Liver (tissue), 9 donors: ENCODE results near the gene ADRA2A. TPM values are rescaled to one million over a fixed set of nuclear protein-coding genes. Genes with fewer than 3 reads are reported as not detected.

Experiments
- DNase-seq: peaks from one replicate; pipeline ENCODE4 v3.0.0-alpha.2; 2017; ENCODE audit warnings: low spot score
- H3K27ac ChIP-seq, 2 donors: one replicate each; pipeline ENCODE4 v1.7.0; 2013; ENCODE audit warnings: inconsistent platforms in 2 of 2, low read length in 2 of 2, control low read depth in 1 of 2, low read depth in 1 of 2, mild to moderate bottlenecking in 1 of 2
- H3K27me3 ChIP-seq, 4 donors: one replicate each; pipeline versions ENCODE4 v1.6.1 to v1.7.0; 2013; ENCODE audit warnings: low read length in 3 of 4, inconsistent platforms in 1 of 4, mild to moderate bottlenecking in 1 of 4, moderate library complexity in 1 of 4; ENCODE audit not compliant: control insufficient read depth in 4 of 4, insufficient read depth in 4 of 4
- H3K36me3 ChIP-seq, 4 donors: one replicate each; pipeline versions ENCODE4 v1.6.1 to v1.7.0; 2013; ENCODE audit warnings: low read length in 3 of 4, mild to moderate bottlenecking in 3 of 4, low read depth in 1 of 4, moderate library complexity in 1 of 4; ENCODE audit not compliant: control insufficient read depth in 4 of 4, insufficient read depth in 3 of 4
- H3K4me1 ChIP-seq, 4 donors: one replicate each; pipeline versions ENCODE4 v1.6.1 to v1.7.0; 2013; ENCODE audit warnings: low read length in 3 of 4, mild to moderate bottlenecking in 3 of 4, moderate library complexity in 1 of 4; ENCODE audit not compliant: control insufficient read depth in 4 of 4, insufficient read depth in 4 of 4
- H3K4me3 ChIP-seq, 3 donors: one replicate each; pipeline versions ENCODE4 v1.6.1 to v1.7.0; 2013; ENCODE audit warnings: low read length in 3 of 3, control low read depth in 1 of 3, low read depth in 1 of 3, mild to moderate bottlenecking in 1 of 3
- H3K9ac ChIP-seq, 2 donors: one replicate each; pipeline ENCODE4 v1.7.0; 2013; ENCODE audit warnings: low read length in 2 of 2, mild to moderate bottlenecking in 2 of 2, moderate library complexity in 2 of 2, control low read depth in 1 of 2, low read depth in 1 of 2
- H3K9me3 ChIP-seq, 4 donors: one replicate each; pipeline versions ENCODE4 v1.6.1 to v1.7.0; 2013; ENCODE audit warnings: low read length in 3 of 4; ENCODE audit not compliant: control insufficient read depth in 4 of 4
- HNF4A ChIP-seq, 2 donors: conservative IDR thresholded peaks; 2 replicates each; pipeline ENCODE4 v1.6.1; 2016; ENCODE audit warnings: antibody characterized with exemption in 2 of 2, mild to moderate bottlenecking in 2 of 2
- RAD21 ChIP-seq, 2 donors: IDR thresholded peaks; 2 replicates each; pipeline ENCODE4 v1.6.1; 2016; ENCODE audit warnings: antibody characterized with exemption in 2 of 2, mild to moderate bottlenecking in 2 of 2
- RXRA ChIP-seq, 2 donors: IDR thresholded peaks; 2 replicates each; pipeline ENCODE4 v1.6.1; 2017 to 2018; ENCODE audit warnings: antibody characterized with exemption in 2 of 2, mild to moderate bottlenecking in 1 of 2
- SP1 ChIP-seq: IDR thresholded peaks from 2 replicates; pipeline ENCODE4 v1.6.1; 2018; ENCODE audit warnings: antibody characterized with exemption, mild to moderate bottlenecking
- WGBS: extraction: QIAGEN DNeasy Blood & Tissue Kit; methylation state at CpG from one replicate; pipeline ENCODE4 v1.1.7; 2013; 5-methylcytosine and 5-hydroxymethylcytosine counted together
- polyA plus RNA-seq, 2 donors: library from polyadenylated mRNA; stranded (reverse) in 1 of 2; unstranded in 1 of 2; fragments of 200-250 nt in 1 of 2; fragments of >200 nt in 1 of 2; fragmentation: Nextera tagmentation in 1 of 2; extraction: Ambion mirVana in 1 of 2; gene quantifications; one replicate each; pipeline versions ENCODE4 v1.2.1 to v1.2.3, GENCODE V29; 2013 to 2015
- total RNA-seq, 2 donors: library from RNA; depleted of rRNA; stranded (reverse); fragments of >200 nt; gene quantifications; one replicate each; pipeline ENCODE4 v1.2.3, GENCODE V29; 2014
- TF ChIP-seq, protein P1 (sequence below): fragments of 150-350 bp; IDR thresholded peaks from 2 replicates; pipeline ENCODE4 v1.5.1; 2017; ENCODE audit warnings: improper control_type of control experiment, low read depth, low read length; ENCODE audit not compliant: missing input control
- TF ChIP-seq, protein P2 (sequence below): IDR thresholded peaks from 2 replicates; pipeline ENCODE4 v1.6.1; 2016; ENCODE audit warnings: antibody characterized with exemption
- TF ChIP-seq, protein P3 (sequence below): IDR thresholded peaks from 2 replicates; pipeline ENCODE4 v1.6.1; 2016; ENCODE audit warnings: antibody characterized with exemption, mild to moderate bottlenecking
- TF ChIP-seq, protein P4 (sequence below): IDR thresholded peaks from 2 replicates; pipeline ENCODE4 v1.6.1; 2016; ENCODE audit warnings: antibody characterized with exemption
- donor health status: healthy.
- donor health status: healthy.
- donor health status: healthy.
- donor health status: healthy.
- donor health status: healthy.

The ADRA2A gene
- total and polyA plus RNA-seq, 4 donors: 0.15 to 0.50 (median 0.33) TPM

DNA sequence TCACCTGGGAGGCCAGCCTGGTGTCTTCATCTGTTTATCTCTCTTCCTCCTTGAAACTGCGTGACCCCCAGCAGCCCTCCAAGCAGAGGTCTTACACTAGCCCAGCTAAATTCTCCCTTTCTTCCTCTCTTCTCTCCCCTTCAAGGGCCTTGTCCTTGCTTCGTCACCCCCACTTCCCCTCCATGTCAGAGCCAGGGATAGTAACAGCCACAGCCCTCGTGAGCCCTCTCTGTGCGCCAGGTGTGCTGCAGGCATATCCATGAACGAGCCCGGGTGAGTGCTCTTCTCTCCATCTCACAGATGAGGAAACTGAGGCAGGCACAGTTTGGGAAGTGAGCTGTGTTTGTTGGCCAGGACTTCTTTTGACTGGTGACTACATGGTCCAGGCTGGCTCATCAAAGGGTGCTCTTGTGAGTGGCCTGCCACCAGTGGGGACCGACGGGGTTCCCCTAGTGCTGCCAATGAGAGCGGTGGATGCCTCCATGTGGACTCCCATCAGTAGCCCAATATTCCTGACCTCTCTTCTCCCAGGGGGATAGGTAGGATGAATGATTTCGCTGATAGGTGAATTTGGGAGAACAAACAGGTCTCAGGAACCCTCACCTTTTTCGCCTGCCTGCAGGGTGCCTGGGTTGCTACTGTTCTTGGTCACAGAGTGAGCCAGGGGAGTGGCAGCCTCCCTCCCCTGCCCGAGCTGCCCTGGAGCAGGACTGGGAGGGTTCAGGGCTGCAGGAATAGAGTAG is 38.1 kb downstream of the ADRA2A start:
- Histone ChIP-seq H3K9ac (no peak overlapping the region), H3K4me1 (no peaks in the 10 kb centered on the region), H3K27ac (no peak overlapping the region), H3K27me3 (no peaks in the 10 kb centered on the region), H3K9me3 (no peaks in the 10 kb centered on the region), H3K4me3 (no peak overlapping the region), H3K36me3 (no peaks in the 10 kb centered on the region)
- no peak for DNase-seq
- 91% methylated on average over 12 of the region's 12 CpGs for WGBS
- TF ChIP-seq, protein P1, sequence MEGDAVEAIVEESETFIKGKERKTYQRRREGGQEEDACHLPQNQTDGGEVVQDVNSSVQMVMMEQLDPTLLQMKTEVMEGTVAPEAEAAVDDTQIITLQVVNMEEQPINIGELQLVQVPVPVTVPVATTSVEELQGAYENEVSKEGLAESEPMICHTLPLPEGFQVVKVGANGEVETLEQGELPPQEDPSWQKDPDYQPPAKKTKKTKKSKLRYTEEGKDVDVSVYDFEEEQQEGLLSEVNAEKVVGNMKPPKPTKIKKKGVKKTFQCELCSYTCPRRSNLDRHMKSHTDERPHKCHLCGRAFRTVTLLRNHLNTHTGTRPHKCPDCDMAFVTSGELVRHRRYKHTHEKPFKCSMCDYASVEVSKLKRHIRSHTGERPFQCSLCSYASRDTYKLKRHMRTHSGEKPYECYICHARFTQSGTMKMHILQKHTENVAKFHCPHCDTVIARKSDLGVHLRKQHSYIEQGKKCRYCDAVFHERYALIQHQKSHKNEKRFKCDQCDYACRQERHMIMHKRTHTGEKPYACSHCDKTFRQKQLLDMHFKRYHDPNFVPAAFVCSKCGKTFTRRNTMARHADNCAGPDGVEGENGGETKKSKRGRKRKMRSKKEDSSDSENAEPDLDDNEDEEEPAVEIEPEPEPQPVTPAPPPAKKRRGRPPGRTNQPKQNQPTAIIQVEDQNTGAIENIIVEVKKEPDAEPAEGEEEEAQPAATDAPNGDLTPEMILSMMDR: no peak
- no peak for TF ChIP-seq HNF4A (conservative IDR thresholded peaks at IDR 0.05)
- TF ChIP-seq, protein P2, sequence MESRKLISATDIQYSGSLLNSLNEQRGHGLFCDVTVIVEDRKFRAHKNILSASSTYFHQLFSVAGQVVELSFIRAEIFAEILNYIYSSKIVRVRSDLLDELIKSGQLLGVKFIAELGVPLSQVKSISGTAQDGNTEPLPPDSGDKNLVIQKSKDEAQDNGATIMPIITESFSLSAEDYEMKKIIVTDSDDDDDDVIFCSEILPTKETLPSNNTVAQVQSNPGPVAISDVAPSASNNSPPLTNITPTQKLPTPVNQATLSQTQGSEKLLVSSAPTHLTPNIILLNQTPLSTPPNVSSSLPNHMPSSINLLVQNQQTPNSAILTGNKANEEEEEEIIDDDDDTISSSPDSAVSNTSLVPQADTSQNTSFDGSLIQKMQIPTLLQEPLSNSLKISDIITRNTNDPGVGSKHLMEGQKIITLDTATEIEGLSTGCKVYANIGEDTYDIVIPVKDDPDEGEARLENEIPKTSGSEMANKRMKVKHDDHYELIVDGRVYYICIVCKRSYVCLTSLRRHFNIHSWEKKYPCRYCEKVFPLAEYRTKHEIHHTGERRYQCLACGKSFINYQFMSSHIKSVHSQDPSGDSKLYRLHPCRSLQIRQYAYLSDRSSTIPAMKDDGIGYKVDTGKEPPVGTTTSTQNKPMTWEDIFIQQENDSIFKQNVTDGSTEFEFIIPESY: no peak
- TF ChIP-seq RXRA (IDR thresholded peaks at IDR 0.05): no peak
- TF ChIP-seq, protein P3, sequence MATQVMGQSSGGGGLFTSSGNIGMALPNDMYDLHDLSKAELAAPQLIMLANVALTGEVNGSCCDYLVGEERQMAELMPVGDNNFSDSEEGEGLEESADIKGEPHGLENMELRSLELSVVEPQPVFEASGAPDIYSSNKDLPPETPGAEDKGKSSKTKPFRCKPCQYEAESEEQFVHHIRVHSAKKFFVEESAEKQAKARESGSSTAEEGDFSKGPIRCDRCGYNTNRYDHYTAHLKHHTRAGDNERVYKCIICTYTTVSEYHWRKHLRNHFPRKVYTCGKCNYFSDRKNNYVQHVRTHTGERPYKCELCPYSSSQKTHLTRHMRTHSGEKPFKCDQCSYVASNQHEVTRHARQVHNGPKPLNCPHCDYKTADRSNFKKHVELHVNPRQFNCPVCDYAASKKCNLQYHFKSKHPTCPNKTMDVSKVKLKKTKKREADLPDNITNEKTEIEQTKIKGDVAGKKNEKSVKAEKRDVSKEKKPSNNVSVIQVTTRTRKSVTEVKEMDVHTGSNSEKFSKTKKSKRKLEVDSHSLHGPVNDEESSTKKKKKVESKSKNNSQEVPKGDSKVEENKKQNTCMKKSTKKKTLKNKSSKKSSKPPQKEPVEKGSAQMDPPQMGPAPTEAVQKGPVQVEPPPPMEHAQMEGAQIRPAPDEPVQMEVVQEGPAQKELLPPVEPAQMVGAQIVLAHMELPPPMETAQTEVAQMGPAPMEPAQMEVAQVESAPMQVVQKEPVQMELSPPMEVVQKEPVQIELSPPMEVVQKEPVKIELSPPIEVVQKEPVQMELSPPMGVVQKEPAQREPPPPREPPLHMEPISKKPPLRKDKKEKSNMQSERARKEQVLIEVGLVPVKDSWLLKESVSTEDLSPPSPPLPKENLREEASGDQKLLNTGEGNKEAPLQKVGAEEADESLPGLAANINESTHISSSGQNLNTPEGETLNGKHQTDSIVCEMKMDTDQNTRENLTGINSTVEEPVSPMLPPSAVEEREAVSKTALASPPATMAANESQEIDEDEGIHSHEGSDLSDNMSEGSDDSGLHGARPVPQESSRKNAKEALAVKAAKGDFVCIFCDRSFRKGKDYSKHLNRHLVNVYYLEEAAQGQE: no peak
- TF ChIP-seq RAD21 (IDR thresholded peaks at IDR 0.05): no peak

DNA sequence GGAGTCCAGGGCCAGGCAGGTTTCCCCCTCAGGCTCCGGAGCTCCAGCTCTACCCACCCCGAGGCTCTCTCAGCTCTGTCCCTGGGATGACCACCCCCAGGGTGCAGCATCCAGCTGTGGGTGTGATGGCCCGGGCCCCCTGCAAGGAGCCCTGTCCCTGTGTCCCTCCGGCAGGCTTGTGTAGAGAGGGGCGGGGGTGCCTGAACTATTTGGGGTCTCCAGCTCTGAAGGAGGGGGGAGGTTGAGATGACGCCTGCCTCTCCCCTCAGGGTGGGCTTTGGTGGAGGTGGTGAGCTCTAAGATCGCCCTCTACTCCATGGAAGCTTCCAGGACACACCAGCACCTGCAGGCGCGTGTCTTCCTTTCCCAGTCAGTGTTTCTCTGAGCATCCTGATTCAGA is 39.4 kb downstream of the ADRA2A start:
- no peaks in the 10 kb centered on the region for H3K9me3 ChIP-seq
- H3K36me3 ChIP-seq: no peaks in the 10 kb centered on the region
- WGBS: 89% methylated on average over 9 of the region's 9 CpGs
- H3K4me3 ChIP-seq: no peak overlapping the region
- H3K27ac ChIP-seq: no peak overlapping the region
- no peaks in the 10 kb centered on the region for H3K27me3 ChIP-seq
- TF ChIP-seq RAD21 (IDR thresholded peaks at IDR 0.05) (no peak), HNF4A (conservative IDR thresholded peaks at IDR 0.05) (no peak), SP1 (no peak)
- TF ChIP-seq, protein P4, sequence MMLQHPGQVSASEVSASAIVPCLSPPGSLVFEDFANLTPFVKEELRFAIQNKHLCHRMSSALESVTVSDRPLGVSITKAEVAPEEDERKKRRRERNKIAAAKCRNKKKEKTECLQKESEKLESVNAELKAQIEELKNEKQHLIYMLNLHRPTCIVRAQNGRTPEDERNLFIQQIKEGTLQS: no peak
- no peaks in the 10 kb centered on the region for H3K4me1 ChIP-seq
- no peak for DNase-seq
- no peak overlapping the region for H3K9ac ChIP-seq
